OCI-LY7 (cell line): ENCODE measurements around the gene ABCG5. TPM values are rescaled to one million over a fixed set of nuclear protein-coding genes. Genes with fewer than 3 reads are reported as not detected.

Source experiments
- BruUV-seq: library from RNA; stranded (reverse); fragments of 400-500 nt; replicated peaks from 2 replicates; lab custom pipeline; 2021; lab: Mats Ljungman, UMichigan
- CTCF ChIA-PET: fragments of 300-600 bp; sonication (Branson Sonifier 250); formaldehyde crosslinking; loops from one replicate; lab custom pipeline; 2022; ENCODE audit warnings: antibody characterized with exemption; ENCODE audit not compliant: unreplicated experiment; lab: Charles Lee
- POLR2A ChIA-PET: fragments of 300-600 bp; sonication (Branson Sonifier 250); formaldehyde crosslinking; loops from one replicate; lab custom pipeline; 2022; ENCODE audit warnings: antibody characterized with exemption; lab: Charles Lee
- DNase-seq: peaks from one replicate; pipeline ENCODE4 v3.0.0-alpha.2; 2015; ENCODE audit warnings: low spot score
- H2AFZ ChIP-seq: fragments of 200-600 bp; sonication (generic), shearing (Covaris generic); 2 replicates; pipeline ENCODE4 v1.6.1; 2014; ENCODE audit warnings: mild to moderate bottlenecking, antibody characterized with exemption, low read length, moderate library complexity
- H3K27ac ChIP-seq: fragments of 200-600 bp; sonication (generic); 2 replicates; pipeline ENCODE4 v1.5.1; 2014; ENCODE audit warnings: mixed run types, low read depth, mild to moderate bottlenecking, moderate library complexity, low read length, inconsistent platforms; ENCODE audit not compliant: poor library complexity, severe bottlenecking
- H3K36me3 ChIP-seq: fragments of 200-600 bp; sonication (generic); 2 replicates; pipeline ENCODE4 v1.6.1; 2014; ENCODE audit warnings: mild to moderate bottlenecking, antibody characterized with exemption, low read length, moderate library complexity, mixed read lengths; ENCODE audit not compliant: insufficient read depth
- H3K4me1 ChIP-seq: fragments of 200-600 bp; sonication (generic); 2 replicates; pipeline ENCODE4 v1.5.1; 2014; ENCODE audit warnings: mild to moderate bottlenecking, low read length; ENCODE audit not compliant: insufficient read depth, poor library complexity, severe bottlenecking
- H3K4me2 ChIP-seq: fragments of 200-600 bp; sonication (generic); 2 replicates; pipeline ENCODE4 v1.6.1; 2014; ENCODE audit warnings: mild to moderate bottlenecking, low read length
- H3K4me3 ChIP-seq: fragments of 200-600 bp; sonication (generic); 2 replicates; pipeline ENCODE4 v1.5.1; 2014; ENCODE audit warnings: mild to moderate bottlenecking, low read depth, low read length; ENCODE audit not compliant: poor library complexity, severe bottlenecking
- H3K79me2 ChIP-seq: fragments of 200-600 bp; sonication (generic); 2 replicates; pipeline ENCODE4 v1.6.1; 2016; ENCODE audit warnings: low read depth, mild to moderate bottlenecking, low read length, moderate library complexity, mixed read lengths; ENCODE audit not compliant: insufficient read depth
- H3K9me2 ChIP-seq: fragments of 200-600 bp; sonication (generic); 2 replicates; pipeline ENCODE4 v1.6.1; 2016; ENCODE audit warnings: mild to moderate bottlenecking, low read length, mixed read lengths; ENCODE audit not compliant: insufficient read depth
- H3K9me3 ChIP-seq: fragments of 200-600 bp; sonication (generic); 2 replicates; pipeline ENCODE4 v1.6.1; 2014; ENCODE audit warnings: mild to moderate bottlenecking, mixed run types, low read length, mixed read lengths
- H4K20me1 ChIP-seq: fragments of 200-600 bp; sonication (generic); 2 replicates; pipeline ENCODE4 v1.6.1; 2014; ENCODE audit warnings: mild to moderate bottlenecking, antibody characterized with exemption, low read length, moderate library complexity, mixed read lengths; ENCODE audit not compliant: insufficient read depth
- EZH2phosphoT487 ChIP-seq: fragments of 200-600 bp; sonication (generic); IDR thresholded peaks from 2 replicates; pipeline ENCODE4 v1.6.1; 2018; ENCODE audit warnings: low read depth, borderline replicate concordance, mild to moderate bottlenecking, mixed run types, antibody characterized with exemption, low read length, moderate library complexity, mixed read lengths
- intact Hi-C: fragments of 100-400 bp; cut with micrococcal nuclease; formaldehyde crosslinking; loops from one replicate; pipeline ENCODE4 v1.10.0; 2022; ENCODE audit not compliant: unreplicated experiment
- total RNA-seq, 2 experiments: library from RNA; depleted of rRNA in 1 of 2; stranded (reverse); fragments of >200 nt in 1 of 2; shearing (Covaris generic) in 1 of 2; gene quantifications; 2 replicates each; pipeline ENCODE4 v1.2.3, GENCODE V29; 2014 to 2022
- TF ChIP-seq, protein P1 (sequence below): fragments of 200-600 bp; sonication (generic); conservative IDR thresholded peaks from 2 replicates; pipeline ENCODE4 v1.5.1; 2014; ENCODE audit warnings: mild to moderate bottlenecking, antibody characterized with exemption, low read length, moderate library complexity, mixed read lengths

The ABCG5 gene
- total RNA-seq, 2 experiments from 2014 or later, result not detected

DNA sequence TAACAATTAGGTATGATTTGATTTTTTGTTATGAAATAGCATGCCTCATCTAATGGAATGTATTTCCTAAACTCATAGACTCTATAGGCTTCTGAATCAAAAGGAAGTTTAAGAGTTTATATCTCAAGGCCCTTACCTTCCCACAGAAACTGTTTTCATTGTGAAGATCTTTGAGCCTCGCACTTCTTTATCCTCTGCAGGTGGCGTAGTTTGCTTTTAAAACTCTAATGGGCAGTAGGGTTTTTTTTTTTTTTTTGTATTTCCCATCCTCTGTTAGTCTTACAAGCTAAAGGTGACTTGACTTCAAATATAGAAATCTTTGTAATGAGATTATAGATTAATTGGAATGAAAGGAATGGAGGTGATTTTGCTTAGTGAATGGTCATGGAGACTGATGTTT is 36.5 kb downstream of the ABCG5 start:
- intact Hi-C loops, result no loop called here
- ChIA-PET CTCF (no interaction called here), POLR2A (interaction anchor here (0.7 to 1.3 kb wide), 2 partner anchors 24 to 72 kb away, joined by 3 to 4 read pairs; no protein-coding TSS in a partner anchor)
- Histone ChIP-seq H3K4me3 (no peak overlapping the region), H3K9me2 (no peaks in the 10 kb centered on the region), H3K36me3 (no peaks in the 10 kb centered on the region), H3K27ac (no peak overlapping the region), H3K9me3 (no peaks in the 10 kb centered on the region), H2AFZ (no peak overlapping the region), H4K20me1 (no peaks in the 10 kb centered on the region), H3K4me2 (no peak overlapping the region), H3K4me1 (no peaks in the 10 kb centered on the region), H3K79me2 (no peaks in the 10 kb centered on the region)
- no peak for DNase-seq
- no TSS peak for BruUV-seq
- no peak for TF ChIP-seq EZH2phosphoT487
- TF ChIP-seq, protein P1, sequence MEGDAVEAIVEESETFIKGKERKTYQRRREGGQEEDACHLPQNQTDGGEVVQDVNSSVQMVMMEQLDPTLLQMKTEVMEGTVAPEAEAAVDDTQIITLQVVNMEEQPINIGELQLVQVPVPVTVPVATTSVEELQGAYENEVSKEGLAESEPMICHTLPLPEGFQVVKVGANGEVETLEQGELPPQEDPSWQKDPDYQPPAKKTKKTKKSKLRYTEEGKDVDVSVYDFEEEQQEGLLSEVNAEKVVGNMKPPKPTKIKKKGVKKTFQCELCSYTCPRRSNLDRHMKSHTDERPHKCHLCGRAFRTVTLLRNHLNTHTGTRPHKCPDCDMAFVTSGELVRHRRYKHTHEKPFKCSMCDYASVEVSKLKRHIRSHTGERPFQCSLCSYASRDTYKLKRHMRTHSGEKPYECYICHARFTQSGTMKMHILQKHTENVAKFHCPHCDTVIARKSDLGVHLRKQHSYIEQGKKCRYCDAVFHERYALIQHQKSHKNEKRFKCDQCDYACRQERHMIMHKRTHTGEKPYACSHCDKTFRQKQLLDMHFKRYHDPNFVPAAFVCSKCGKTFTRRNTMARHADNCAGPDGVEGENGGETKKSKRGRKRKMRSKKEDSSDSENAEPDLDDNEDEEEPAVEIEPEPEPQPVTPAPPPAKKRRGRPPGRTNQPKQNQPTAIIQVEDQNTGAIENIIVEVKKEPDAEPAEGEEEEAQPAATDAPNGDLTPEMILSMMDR, result peak; percentile 45

DNA sequence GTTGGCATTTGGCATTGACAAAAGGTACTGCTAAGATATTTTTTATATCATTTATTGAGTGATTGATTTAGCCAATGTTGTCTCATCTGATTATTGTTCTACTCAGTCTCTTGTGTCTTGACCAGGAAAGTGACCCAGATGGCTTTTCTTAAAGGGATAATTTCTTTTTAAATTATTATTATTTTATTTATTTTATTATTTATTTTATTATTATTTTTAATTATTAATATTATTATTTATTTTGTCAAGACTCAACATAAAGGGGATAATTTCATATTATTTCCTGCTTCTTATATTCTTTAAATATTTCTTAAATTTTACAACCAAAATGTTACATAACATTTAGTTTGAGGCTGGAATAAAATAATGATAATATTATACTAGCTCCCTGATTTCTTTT is 37.7 kb downstream of the ABCG5 start:
- intact Hi-C loops, result no loop called here
- TF ChIP-seq, protein P1, result no peak
- TF ChIP-seq EZH2phosphoT487, result no peak
- no peaks in the 10 kb centered on the region for H4K20me1 ChIP-seq
- no peaks in the 10 kb centered on the region for H3K9me3 ChIP-seq
- H3K4me2 ChIP-seq, result no peak overlapping the region
- no peaks in the 10 kb centered on the region for H3K36me3 ChIP-seq
- H2AFZ ChIP-seq, result no peak overlapping the region
- no TSS peak for BruUV-seq
- no peaks in the 10 kb centered on the region for H3K4me1 ChIP-seq
- no peak overlapping the region for H3K27ac ChIP-seq
- POLR2A ChIA-PET, result interaction anchor here (0.7 to 1.3 kb wide), 2 partner anchors 11 to 25 kb away, joined by 3 to 4 read pairs; no protein-coding TSS in a partner anchor
- no peaks in the 10 kb centered on the region for H3K9me2 ChIP-seq
- H3K79me2 ChIP-seq, result no peaks in the 10 kb centered on the region
- H3K4me3 ChIP-seq, result no peak overlapping the region
- CTCF ChIA-PET, result no interaction called here
- DNase-seq, result no peak

DNA sequence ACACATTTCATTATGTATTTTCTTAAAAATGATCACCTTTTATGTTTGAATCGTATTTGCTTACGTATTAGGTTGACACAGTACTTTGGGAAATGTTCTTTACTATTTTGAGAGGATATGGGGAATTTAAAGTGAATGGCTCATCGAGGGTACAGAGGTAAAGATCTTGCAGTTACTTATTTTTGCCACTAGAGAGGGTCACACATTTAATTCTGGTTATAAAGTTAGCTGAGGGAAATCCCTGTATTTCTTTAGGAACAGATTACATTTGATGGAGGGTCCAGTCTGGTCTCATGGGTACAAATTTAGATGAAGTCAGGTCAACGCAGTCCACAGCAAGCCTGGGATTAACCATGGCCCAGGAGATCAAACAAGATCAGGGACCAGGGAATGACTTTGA is 40.3 kb downstream of the ABCG5 start:
- no TSS peak for BruUV-seq
- Histone ChIP-seq H3K4me1 (no peaks in the 10 kb centered on the region), H2AFZ (no peak overlapping the region), H3K9me3 (no peaks in the 10 kb centered on the region), H3K79me2 (no peaks in the 10 kb centered on the region), H3K27ac (no peak overlapping the region), H4K20me1 (no peaks in the 10 kb centered on the region; the same call in 1 of the 2 replicates), H3K36me3 (no peaks in the 10 kb centered on the region), H3K4me2 (no peak overlapping the region), H3K9me2 (no peaks in the 10 kb centered on the region), H3K4me3 (no peak overlapping the region)
- POLR2A ChIA-PET, result no interaction called here
- DNase-seq, result no peak
- CTCF ChIA-PET, result no interaction called here
- no peak for TF ChIP-seq EZH2phosphoT487
- TF ChIP-seq, protein P1, result peak; percentile 68
- intact Hi-C loops, result no loop called here
